Endodermal cell (in vitro differentiated cells): ENCODE data around the gene COA8. TPM values are rescaled to one million over a fixed set of nuclear protein-coding genes. Genes with fewer than 3 reads are reported as not detected.

ENCODE experiments used
- DNase-seq: peaks from one replicate; pipeline ENCODE4 v3.0.0-alpha.2; 2017
- H3K27ac ChIP-seq: 2 replicates; pipeline ENCODE4 v1.5.1; 2013; ENCODE audit warnings: mild to moderate bottlenecking, low read depth, low read length, moderate library complexity
- H3K27me3 ChIP-seq: 2 replicates; pipeline ENCODE4 v1.6.1; 2013; ENCODE audit warnings: mild to moderate bottlenecking, low read length, moderate library complexity; ENCODE audit not compliant: insufficient read depth, control insufficient read depth, poor library complexity, severe bottlenecking
- H3K36me3 ChIP-seq: 2 replicates; pipeline ENCODE4 v1.7.0; 2013; ENCODE audit warnings: mild to moderate bottlenecking, low read length, moderate library complexity; ENCODE audit not compliant: control insufficient read depth, insufficient read depth
- H3K4me1 ChIP-seq: one replicate; pipeline ENCODE4 v1.7.0; 2013; ENCODE audit warnings: low read length; ENCODE audit not compliant: control insufficient read depth, insufficient read depth
- H3K4me3 ChIP-seq: 2 replicates; pipeline ENCODE4 v1.5.1; 2013; ENCODE audit warnings: mild to moderate bottlenecking, low read length, moderate library complexity
- H3K9ac ChIP-seq: 2 replicates; pipeline ENCODE4 v1.6.1; 2013; ENCODE audit warnings: mild to moderate bottlenecking, low read length, moderate library complexity; ENCODE audit not compliant: poor library complexity, severe bottlenecking; ENCODE audit errors: extremely low read depth
- H3K9me3 ChIP-seq: 2 replicates; pipeline ENCODE4 v1.6.1; 2013; ENCODE audit warnings: mild to moderate bottlenecking, low read length, moderate library complexity; ENCODE audit not compliant: control insufficient read depth
- H3K27ac Mint-ChIP-seq: 2 replicates; pipeline ENCODE4 v1.8.0; 2020; ENCODE audit warnings: mixed read lengths
- H3K27me3 Mint-ChIP-seq: 2 replicates; pipeline ENCODE4 v1.8.0; 2021; ENCODE audit warnings: mild to moderate bottlenecking, mixed read lengths; ENCODE audit not compliant: insufficient read depth
- H3K36me3 Mint-ChIP-seq: 2 replicates; pipeline ENCODE4 v1.8.0; 2020; ENCODE audit warnings: low read depth, mixed read lengths
- H3K4me1 Mint-ChIP-seq: 2 replicates; pipeline ENCODE4 v1.8.0; 2020; ENCODE audit warnings: mixed read lengths
- H3K4me3 Mint-ChIP-seq: 2 replicates; pipeline ENCODE4 v1.8.0; 2020; ENCODE audit warnings: mild to moderate bottlenecking, moderate library complexity, mixed read lengths
- H3K9me3 Mint-ChIP-seq: 2 replicates; pipeline ENCODE4 v1.8.0; 2020; ENCODE audit warnings: mild to moderate bottlenecking, mixed read lengths
- CTCF ChIP-seq: fragments of 200-600 bp; sonication (generic); conservative IDR thresholded peaks from 2 replicates; pipeline ENCODE4 v1.5.0; 2021; ENCODE audit warnings: antibody characterized with exemption, mild to moderate bottlenecking
- WGBS, 2 experiments: methylation state at CpG; one replicate each; pipeline versions ENCODE4 v1.1.5 to v1.1.7; 2013; ENCODE audit warnings: missing lambda C conversion rate in 2 of 2, mixed read lengths in 1 of 2; ENCODE audit not compliant: insufficient coverage in 1 of 2, insufficient read length in 1 of 2; 5-methylcytosine and 5-hydroxymethylcytosine counted together
- total RNA-seq, 2 donors: library from RNA; stranded (reverse); fragmentation: NEBNext Ultra II Directional in 1 of 2; extraction: Animal tissue kit (Norgen Biotek cat#: 25700) in 1 of 2; gene quantifications; 2 replicates in 1 of 2; 3 replicates in 1 of 2; pipeline ENCODE4 v1.2.1, GENCODE V29; 2021

Gene COA8
- total RNA-seq, 2 donors from 2014 or later: 30.1 to 39.8 TPM

- 93 to 94% methylated on average over 6 to 18 of the region's 18 CpGs for WGBS, 2 experiments
- no peak overlapping the region for H3K4me3 ChIP-seq
- no peaks in the 10 kb centered on the region for H3K27me3 Mint-ChIP-seq
- H3K9ac ChIP-seq: no peak overlapping the region
- H3K27ac Mint-ChIP-seq: peak overlapping the region; percentile 55
- H3K4me3 Mint-ChIP-seq: no peak overlapping the region
- no peak for DNase-seq
- H3K4me1 Mint-ChIP-seq: peaks cover 2% of the 10 kb centered on the region
- H3K36me3 Mint-ChIP-seq: peaks cover 3% of the 10 kb centered on the region
- no peak overlapping the region for H3K27ac ChIP-seq
- no peaks in the 10 kb centered on the region for H3K36me3 ChIP-seq
- no peaks in the 10 kb centered on the region for H3K4me1 ChIP-seq
- H3K27me3 ChIP-seq: no peaks in the 10 kb centered on the region
- no peak for TF ChIP-seq CTCF
- no peaks in the 10 kb centered on the region for H3K9me3 ChIP-seq
- H3K9me3 Mint-ChIP-seq: no peaks in the 10 kb centered on the region
These were observed 10.5 kb upstream of the COA8 start for GRCh38 chr14:103552011-103552845.

- H3K27me3 ChIP-seq: no peaks in the 10 kb centered on the region
- H3K36me3 ChIP-seq: peaks cover under 1% of the 10 kb centered on the region
- Mint-ChIP-seq H3K27me3 (no peaks in the 10 kb centered on the region), H3K4me3 (no peak overlapping the region), H3K9me3 (no peaks in the 10 kb centered on the region), H3K27ac (no peak overlapping the region), H3K4me1 (peaks cover 2% of the 10 kb centered on the region), H3K36me3 (peaks cover 7% of the 10 kb centered on the region)
- H3K27ac ChIP-seq: no peak overlapping the region
- H3K4me1 ChIP-seq: no peaks in the 10 kb centered on the region
- no peak overlapping the region for H3K4me3 ChIP-seq
- no peak overlapping the region for H3K9ac ChIP-seq
- TF ChIP-seq CTCF: no peak
- 95 to 97% methylated on average over 11 of the region's 11 CpGs for WGBS, 2 experiments
- H3K9me3 ChIP-seq: no peaks in the 10 kb centered on the region
- DNase-seq: no peak
These were observed 9.9 kb upstream of the COA8 start for GRCh38 chr14:103552846-103553210.

- H3K4me3 ChIP-seq: no peak overlapping the region
- no peaks in the 10 kb centered on the region for H3K27me3 ChIP-seq
- no peaks in the 10 kb centered on the region for H3K27me3 Mint-ChIP-seq
- TF ChIP-seq CTCF: no peak
- no peaks in the 10 kb centered on the region for H3K9me3 Mint-ChIP-seq
- H3K4me1 ChIP-seq: no peaks in the 10 kb centered on the region
- peaks cover 25% of the 10 kb centered on the region for H3K36me3 Mint-ChIP-seq
- no peaks in the 10 kb centered on the region for H3K9me3 ChIP-seq
- peak overlapping the region; percentile 63 for H3K27ac Mint-ChIP-seq
- H3K4me1 Mint-ChIP-seq: peaks cover 2% of the 10 kb centered on the region
- H3K9ac ChIP-seq: no peak overlapping the region
- DNase-seq: no peak
- WGBS, 2 experiments: 94 to 98% methylated on average over 7 to 15 of the region's 15 CpGs
- no peak overlapping the region for H3K27ac ChIP-seq
- H3K4me3 Mint-ChIP-seq: no peak overlapping the region
- peaks cover 29% of the 10 kb centered on the region for H3K36me3 ChIP-seq
These were observed 7.0 kb upstream of the COA8 start for GRCh38 chr14:103555559-103556337.
